H1 (cell line): ENCODE measurements around the gene CES4A. TPM values are rescaled to one million over a fixed set of nuclear protein-coding genes. Genes with fewer than 3 reads are reported as not detected.

ENCODE experiments used
- CTCF ChIA-PET: fragments of 300-600 bp; sonication (Branson Sonifier 250); formaldehyde crosslinking; loops from one replicate; lab custom pipeline; 2021; ENCODE audit not compliant: partially characterized antibody; lab: Charles Lee
- POLR2A ChIA-PET: fragments of 300-600 bp; sonication (Branson Sonifier 250); formaldehyde crosslinking; loops from one replicate; lab custom pipeline; 2021; ENCODE audit warnings: inconsistent platforms; ENCODE audit not compliant: partially characterized antibody; lab: Charles Lee
- DNase-seq, 2 experiments: peaks; one replicate each; pipeline versions ENCODE4 v3.0.0 to v3.0.0-alpha.2; 2010 to 2022; ENCODE audit warnings: low spot score in 2 of 2, low read depth in 1 of 2, mixed read lengths in 1 of 2
- FAIRE-seq: peaks from 2 replicates; lab custom pipeline; 2011; peaks lifted over from hg19 to GRCh38; lab: Jason Lieb, UNC
- H2AFZ ChIP-seq: 2 replicates; pipeline ENCODE4 v1.8.1; 2012; ENCODE audit warnings: low read length, inconsistent platforms
- H2AK5ac ChIP-seq: 2 replicates; pipeline ENCODE4 v1.6.1; 2013; ENCODE audit warnings: low read depth, low read length
- H2BK120ac ChIP-seq: replicated peaks from 2 replicates; pipeline ENCODE3; 2013; ENCODE audit warnings: low read depth, low read length, inconsistent platforms
- H2BK12ac ChIP-seq: 2 replicates; pipeline ENCODE4 v1.6.1; 2013; ENCODE audit warnings: low read depth, low read length
- H2BK15ac ChIP-seq: 2 replicates; pipeline ENCODE4 v1.6.1; 2013; ENCODE audit warnings: low read length
- H2BK20ac ChIP-seq: 2 replicates; pipeline ENCODE4 v1.6.1; 2013; ENCODE audit warnings: low read length
- H2BK5ac ChIP-seq: 2 replicates; pipeline ENCODE4 v1.6.1; 2013; ENCODE audit warnings: low read depth, low read length
- H3K14ac ChIP-seq: 2 replicates; pipeline ENCODE4 v1.6.1; 2013; ENCODE audit warnings: inconsistent platforms; ENCODE audit not compliant: insufficient read length
- H3K18ac ChIP-seq: 2 replicates; pipeline ENCODE4 v1.6.1; 2013; ENCODE audit warnings: low read length; ENCODE audit errors: extremely low read depth
- H3K23ac ChIP-seq: 2 replicates; pipeline ENCODE4 v1.6.1; 2013; ENCODE audit warnings: inconsistent platforms; ENCODE audit not compliant: insufficient read length
- H3K23me2 ChIP-seq: 2 replicates; pipeline ENCODE4 v1.6.1; 2013; ENCODE audit warnings: low read depth, low read length
- H3K27ac ChIP-seq: 2 replicates; pipeline ENCODE4 v1.6.1; 2011; ENCODE audit warnings: low read depth, low read length, inconsistent platforms
- H3K27me3 ChIP-seq, 4 experiments: replicated peaks in 1 of 4; 1 replicate in 1 of 4; 2 replicates in 3 of 4; pipeline versions ENCODE4 v1.6.1 to v1.8.1; 2011 to 2013; ENCODE audit warnings: low read length in 3 of 4, mild to moderate bottlenecking in 3 of 4, inconsistent platforms in 2 of 4, mixed read lengths in 2 of 4, moderate library complexity in 1 of 4; ENCODE audit not compliant: control insufficient read depth in 3 of 4, insufficient read depth in 3 of 4; ENCODE audit errors: extremely low read depth in 1 of 4
- H3K36me3 ChIP-seq, 4 experiments: 2 replicates each; pipeline versions ENCODE4 v1.6.1 to v1.8.1; 2011 to 2013; ENCODE audit warnings: mild to moderate bottlenecking in 4 of 4, low read length in 3 of 4, moderate library complexity in 2 of 4, control low read depth in 1 of 4, inconsistent platforms in 1 of 4; ENCODE audit not compliant: insufficient read depth in 4 of 4, control insufficient read depth in 2 of 4
- H3K4ac ChIP-seq: replicated peaks from 2 replicates; pipeline ENCODE3; 2013; ENCODE audit warnings: low read length, low read depth, mixed read lengths, inconsistent platforms; ENCODE audit not compliant: insufficient read length
- H3K4me1 ChIP-seq, 4 experiments: replicated peaks in 1 of 4; 1 replicate in 1 of 4; 2 replicates in 3 of 4; pipeline versions ENCODE4 v1.6.1 to v1.8.1; 2011 to 2013; ENCODE audit warnings: low read length in 3 of 4, inconsistent platforms in 2 of 4, mixed read lengths in 1 of 4; ENCODE audit not compliant: insufficient read depth in 4 of 4, control insufficient read depth in 3 of 4
- H3K4me2 ChIP-seq, 2 experiments: 2 replicates each; pipeline versions ENCODE4 v1.6.1 to v1.8.1; 2011 to 2013; ENCODE audit warnings: low read depth in 2 of 2, low read length in 2 of 2, control low read depth in 1 of 2, inconsistent platforms in 1 of 2, mild to moderate bottlenecking in 1 of 2; ENCODE audit not compliant: insufficient read depth in 1 of 2
- H3K4me3 ChIP-seq, 4 experiments: fragments of 200-600, 300-600 bp in 1 of 4; sonication (generic), shearing (Covaris generic), sonication (Bioruptor Twin) in 1 of 4; 2 replicates each; pipeline versions ENCODE4 v1.5.1 to v1.8.1; 2011 to 2016; ENCODE audit warnings: low read length in 4 of 4, low read depth in 3 of 4, control low read depth in 2 of 4, inconsistent platforms in 2 of 4, mild to moderate bottlenecking in 2 of 4, mixed read lengths in 1 of 4, moderate library complexity in 1 of 4; ENCODE audit not compliant: insufficient read depth in 2 of 4; ENCODE audit errors: extremely low read depth in 1 of 4
- H3K56ac ChIP-seq: replicated peaks from 2 replicates; pipeline ENCODE3; 2013; ENCODE audit warnings: low read depth, mild to moderate bottlenecking, mixed read lengths, low read length, inconsistent platforms; ENCODE audit not compliant: insufficient read length
- H3K79me1 ChIP-seq: 2 replicates; pipeline ENCODE4 v1.6.1; 2013; ENCODE audit warnings: low read depth, low read length, control low read depth
- H3K79me2 ChIP-seq, 2 experiments: 2 replicates each; pipeline versions ENCODE4 v1.6.1 to v1.8.1; 2012 to 2013; ENCODE audit warnings: low read length in 2 of 2, mild to moderate bottlenecking in 2 of 2, inconsistent platforms in 1 of 2; ENCODE audit not compliant: insufficient read depth in 2 of 2, control insufficient read depth in 1 of 2
- H3K9ac ChIP-seq, 4 experiments: replicated peaks in 1 of 4; 1 replicate in 1 of 4; 2 replicates in 3 of 4; pipeline versions ENCODE4 v1.6.1 to v1.8.1; 2011 to 2013; ENCODE audit warnings: low read depth in 3 of 4, low read length in 3 of 4, control low read depth in 2 of 4, mild to moderate bottlenecking in 2 of 4, moderate library complexity in 2 of 4, inconsistent platforms in 1 of 4; ENCODE audit errors: extremely low read depth in 1 of 4
- H3K9me3 ChIP-seq, 2 experiments: 2 replicates each; pipeline versions ENCODE4 v1.6.1 to v1.8.1; 2012 to 2013; ENCODE audit warnings: mild to moderate bottlenecking in 2 of 2, moderate library complexity in 2 of 2, control low read depth in 1 of 2, inconsistent platforms in 1 of 2, low read depth in 1 of 2, low read length in 1 of 2, mixed read lengths in 1 of 2; ENCODE audit not compliant: insufficient read depth in 2 of 2
- H4K20me1 ChIP-seq, 2 experiments: replicated peaks in 1 of 2; 2 replicates each; pipeline versions ENCODE3 to v1.8.1; 2011 to 2013; ENCODE audit warnings: inconsistent platforms in 2 of 2, low read length in 2 of 2, mild to moderate bottlenecking in 1 of 2; ENCODE audit not compliant: insufficient read depth in 2 of 2, control insufficient read depth in 1 of 2
- H4K5ac ChIP-seq: 2 replicates; pipeline ENCODE4 v1.6.1; 2013; ENCODE audit warnings: low read length, low read depth, mixed read lengths, inconsistent platforms; ENCODE audit not compliant: insufficient read length
- H4K8ac ChIP-seq: 2 replicates; pipeline ENCODE4 v1.8.0; 2013; ENCODE audit warnings: mild to moderate bottlenecking, moderate library complexity, low read length, inconsistent platforms; ENCODE audit not compliant: insufficient read depth; ENCODE audit errors: extremely low read depth
- H4K91ac ChIP-seq: replicated peaks from 2 replicates; pipeline ENCODE3; 2013; ENCODE audit warnings: low read length, mixed read lengths, inconsistent platforms; ENCODE audit not compliant: insufficient read length
- CBX8 ChIP-seq: fragments of 300-800, 300-1000 bp; sonication (generic); IDR thresholded peaks from 2 replicates; pipeline ENCODE4 v1.7.1; 2016; ENCODE audit warnings: low read depth, low read length, borderline replicate concordance
- CTBP2 ChIP-seq: IDR thresholded peaks from 2 replicates; pipeline ENCODE4 v1.7.0; 2011; ENCODE audit warnings: borderline replicate concordance, mild to moderate bottlenecking, moderate library complexity, mixed read lengths, low read length; ENCODE audit not compliant: insufficient read depth, insufficient read length
- E2F6 ChIP-seq: IDR thresholded peaks from 2 replicates; pipeline ENCODE4 v1.6.1; 2012; ENCODE audit warnings: inconsistent platforms
- EGR1 ChIP-seq: IDR thresholded peaks from 2 replicates; pipeline ENCODE4 v1.6.1; 2011; ENCODE audit warnings: low read depth, low read length, borderline replicate concordance
- RAD21 ChIP-seq, 2 experiments: IDR thresholded peaks in 1 of 2; conservative IDR thresholded peaks in 1 of 2; 2 replicates each; pipeline ENCODE4 v1.6.1; 2011; ENCODE audit warnings: low read depth in 2 of 2, low read length in 2 of 2, improper control_type of control experiment in 1 of 2, inconsistent platforms in 1 of 2, mild to moderate bottlenecking in 1 of 2, moderate library complexity in 1 of 2
- SIN3A ChIP-seq, 2 experiments: IDR thresholded peaks in 1 of 2; conservative IDR thresholded peaks in 1 of 2; 2 replicates each; pipeline ENCODE4 v1.6.1; 2011 to 2012; ENCODE audit warnings: low read length in 2 of 2, improper control_type of control experiment in 1 of 2, low read depth in 1 of 2, mild to moderate bottlenecking in 1 of 2
- WGBS, 2 experiments: shearing (Covaris generic) in 1 of 2; methylation state at CpG; one replicate each; pipeline versions ENCODE4 v1.1.6 to v1.1.7; 2013 to 2015; ENCODE audit warnings: low lambda C conversion rate in 2 of 2, mixed read lengths in 2 of 2, inconsistent platforms in 1 of 2, low coverage in 1 of 2, missing lambda C conversion rate in 1 of 2; ENCODE audit not compliant: insufficient replicate concordance in 2 of 2, insufficient coverage in 1 of 2, insufficient read length in 1 of 2; ENCODE audit errors: extremely low coverage in 1 of 2, missing lambda C conversion rate in 1 of 2; 5-methylcytosine and 5-hydroxymethylcytosine counted together
- polyA plus RNA-seq, 7 experiments: library from polyadenylated mRNA; depleted of rRNA in 3 of 7; stranded (reverse) in 5 of 7; unstranded in 2 of 7; fragments of >200 nt in 5 of 7; fragments of 200-250 nt in 2 of 7; gene quantifications; 1 replicate in 5 of 7; 2 replicates in 1 of 7; 4 replicates in 1 of 7; pipeline versions ENCODE4 v1.2.1 to v1.2.3, GENCODE V29; 2011 to 2013; ENCODE audit warnings: missing spikeins in 2 of 7, mixed read lengths in 2 of 7
- total RNA-seq: library from RNA; stranded (reverse); fragmentation: NEBNext Ultra II Directional; extraction: Animal tissue kit (Norgen Biotek cat#: 25700); gene quantifications from 2 replicates; pipeline ENCODE4 v1.2.1, GENCODE V29; 2021

CES4A gene
- total and polyA plus RNA-seq, 2 of the 8 experiments (the other 6 are each of a cell fraction or from before 2014, with no cell fraction given) = 0.93 to 1.5 TPM

- CTCF ChIA-PET = interaction anchor here (0.7 to 3.2 kb wide), 13 partner anchors 9 to 144 kb away, joined by 3 to 36 read pairs (median 4); partner anchors contain the start of gene NOL3
- Histone ChIP-seq H3K23ac (no peak overlapping the region), H2BK120ac (no peak overlapping the region)
Measured at GRCh38 chr16:67026570-67026969, 38.2 kb downstream of the CES4A start.

More at GRCh38 chr16:67026570-67026969, 38.2 kb downstream of the CES4A start:
- Histone ChIP-seq H3K36me3 (no peaks in the 10 kb centered on the region), H3K9ac (no peak overlapping the region), H3K14ac (no peak overlapping the region), H2BK12ac (no peak overlapping the region), H3K79me1 (no peaks in the 10 kb centered on the region), H3K4me1 (peaks cover 0 to 4% (median 1%) of the 10 kb centered on the region in 4 experiments; a peak in 2 of 7 replicates), H3K79me2 (peaks cover 0 to 12% of the 10 kb centered on the region in 2 experiments; a peak in 2 of 4 replicates), H3K56ac (no peak overlapping the region), H3K4me2 (no peak overlapping the region), H3K4ac (no peak overlapping the region), H2BK15ac (no peak overlapping the region), H3K27me3 (peaks cover 0 to 7% (median 3%) of the 10 kb centered on the region in 4 experiments; a peak in 2 of 7 replicates), H3K9me3 (no peaks in the 10 kb centered on the region; a peak in 1 of 4 replicates), H2BK5ac (no peak overlapping the region), H2AFZ (no peak overlapping the region), H3K4me3 (no peak overlapping the region), H2AK5ac (no peak overlapping the region), H3K23me2 (peaks cover 5% of the 10 kb centered on the region; the same call in 1 of the 2 replicates), H3K27ac (no peak overlapping the region), H4K8ac (no peak overlapping the region), H2BK20ac (no peak overlapping the region), H3K18ac (no peak overlapping the region), H4K91ac (no peak overlapping the region), H4K20me1 (peaks cover 0 to 3% of the 10 kb centered on the region in 2 experiments), H4K5ac (no peak overlapping the region)
- TF ChIP-seq CBX8 (no peak), EGR1 (no peak), RAD21 (IDR thresholded peaks at IDR 0.05 in 1 of 2, conservative IDR thresholded peaks at IDR 0.05 in 1 of 2; ENCODE audit: low read depth in 2 of 2, low read length in 2 of 2) (no peak), CTBP2 (no peak), SIN3A (conservative IDR thresholded peaks at IDR 0.05 in 1 of 2, IDR thresholded peaks at IDR 0.05 in 1 of 2; ENCODE audit: low read depth in 1 of 2, low read length in 2 of 2) (no peak), E2F6 (no peak)
- POLR2A ChIA-PET = no interaction called here
- DNase-seq (no peak), FAIRE-seq (no peak)
- WGBS, 2 experiments = 93% methylated on average over 4 of the region's 4 CpGs; no CpG with 5 or more reads in 1 of the 2 experiments
